GM12878 (cell line): ENCODE data around the gene SERPINE2. TPM values are rescaled to one million over a fixed set of nuclear protein-coding genes. Genes with fewer than 3 reads are reported as not detected.

Experiments
- ATAC-seq: fragments of 200-7000 bp; cut with Tn5 transposase; 3 replicates; pipeline ENCODE4 v1.9.1; 2020; ENCODE audit warnings: mild to moderate bottlenecking, moderate library complexity
- BruUV-seq: library from RNA; stranded (reverse); fragments of 400-500 nt; replicated peaks from 2 replicates; lab custom pipeline; 2021; lab: Mats Ljungman, UMichigan
- CTCF ChIA-PET: fragments of 300-600 bp; sonication (Branson Sonifier 250); formaldehyde crosslinking; extraction: SDS; loops from one replicate; lab custom pipeline; 2021; ENCODE audit warnings: inconsistent platforms; lab: Yijun Ruan, JAX
- POLR2A ChIA-PET: fragments of 350-600 bp; formaldehyde crosslinking; extraction: SDS; loops from one replicate; lab custom pipeline; 2021; ENCODE audit warnings: inconsistent platforms; lab: Charles Lee
- RAD21 ChIA-PET: fragments of 300-600 bp; sonication (Branson Sonifier 250); formaldehyde crosslinking; loops from one replicate; lab custom pipeline; 2023; ENCODE audit warnings: antibody characterized with exemption; ENCODE audit not compliant: unreplicated experiment; lab: Charles Lee
- SMC1A ChIA-PET: fragments of 300-600 bp; sonication (Branson Sonifier 250); formaldehyde crosslinking; loops from one replicate; lab custom pipeline; 2023; ENCODE audit not compliant: unreplicated experiment, uncharacterized antibody; lab: Charles Lee
- DNase-seq: peaks from one replicate; pipeline ENCODE4 v3.0.0-alpha.2; 2011; ENCODE audit warnings: low read depth, low spot score
- FAIRE-seq: peaks from 3 replicates; lab custom pipeline; 2011; peaks lifted over from hg19 to GRCh38; lab: Jason Lieb, UNC
- H2AFZ ChIP-seq: 2 replicates; pipeline ENCODE4 v1.6.0; 2011; ENCODE audit warnings: low read depth, low read length, control low read depth; ENCODE audit not compliant: control insufficient read depth
- H3K27ac ChIP-seq: 2 replicates; pipeline ENCODE4 v1.5.1; 2011; ENCODE audit warnings: control low read depth; ENCODE audit not compliant: control insufficient read depth, insufficient read depth
- H3K27me3 ChIP-seq, 2 experiments: replicated peaks in 1 of 2; 2 replicates each; pipeline versions ENCODE4 v1.6.0 to v1.6.1; 2011; ENCODE audit warnings: low read length in 1 of 2; ENCODE audit not compliant: control insufficient read depth in 2 of 2, insufficient read depth in 2 of 2
- H3K36me3 ChIP-seq, 2 experiments: 2 replicates each; pipeline ENCODE4 v1.5.1; 2011; ENCODE audit warnings: low read length in 1 of 2; ENCODE audit not compliant: control insufficient read depth in 2 of 2, insufficient read depth in 2 of 2
- H3K4me1 ChIP-seq: 2 replicates; pipeline ENCODE4 v1.6.1; 2011; ENCODE audit warnings: mild to moderate bottlenecking, low read length, moderate library complexity, mixed read lengths; ENCODE audit not compliant: control insufficient read depth, insufficient read depth
- H3K4me2 ChIP-seq: 2 replicates; pipeline ENCODE4 v1.6.0; 2011; ENCODE audit warnings: control low read depth; ENCODE audit not compliant: control insufficient read depth, insufficient read depth
- H3K4me3 ChIP-seq: fragments of 200-600 bp; sonication (generic); 2 replicates; pipeline ENCODE4 v1.5.1; 2016
- H3K79me2 ChIP-seq: 2 replicates; pipeline ENCODE4 v1.6.0; 2011; ENCODE audit warnings: low read length; ENCODE audit not compliant: control insufficient read depth, insufficient read depth
- H3K9ac ChIP-seq: 2 replicates; pipeline ENCODE4 v1.8.0; 2011; ENCODE audit warnings: low read length, control low read depth, mixed read lengths; ENCODE audit not compliant: control insufficient read depth, insufficient read depth
- H3K9me3 ChIP-seq: replicated peaks from 3 replicates; pipeline ENCODE4 v1.5.1; 2011; ENCODE audit warnings: mild to moderate bottlenecking, low read length; ENCODE audit not compliant: control insufficient read depth, insufficient read depth
- H4K20me1 ChIP-seq: 2 replicates; pipeline ENCODE4 v1.6.0; 2011; ENCODE audit not compliant: control insufficient read depth, insufficient read depth
- BHLHE40 ChIP-seq, 2 experiments: fragments of 450-650 bp in 1 of 2; IDR thresholded peaks; 2 replicates each; pipeline ENCODE4 v1.6.1; 2011 to 2017; ENCODE audit warnings: low read depth in 2 of 2, borderline replicate concordance in 1 of 2, improper control_type of control experiment in 1 of 2, low read length in 1 of 2, mild to moderate bottlenecking in 1 of 2
- DPF2 ChIP-seq: fragments of 450-650 bp; IDR thresholded peaks from 2 replicates; pipeline ENCODE4 v1.6.1; 2017; ENCODE audit warnings: mild to moderate bottlenecking
- EED ChIP-seq: sonication (generic); IDR thresholded peaks from 2 replicates; pipeline ENCODE4 v1.6.1; 2016; ENCODE audit warnings: antibody characterized with exemption, low read depth
- HDAC2 ChIP-seq: fragments of 200-600 bp; sonication (generic); IDR thresholded peaks from 2 replicates; pipeline ENCODE4 v1.6.1; 2017
- NFXL1 ChIP-seq: fragments of 450-650 bp; IDR thresholded peaks from 2 replicates; pipeline ENCODE4 v1.6.1; 2017; ENCODE audit warnings: antibody characterized with exemption, mild to moderate bottlenecking, borderline replicate concordance
- RELA ChIP-seq: fragments of 450-650 bp; IDR thresholded peaks from 2 replicates; pipeline ENCODE4 v1.8.0; 2014; ENCODE audit warnings: borderline replicate concordance; ENCODE audit not compliant: partially characterized antibody
- RUNX3 ChIP-seq: IDR thresholded peaks from 2 replicates; pipeline ENCODE4 v1.6.1; 2012; ENCODE audit warnings: low read length, inconsistent platforms
- SRF ChIP-seq, 2 experiments: IDR thresholded peaks; 2 replicates each; pipeline ENCODE4 v1.6.1; 2011; ENCODE audit warnings: low read depth in 2 of 2, low read length in 2 of 2, mild to moderate bottlenecking in 1 of 2, moderate library complexity in 1 of 2
- WRNIP1 ChIP-seq: IDR thresholded peaks from 2 replicates; pipeline ENCODE4 v1.6.1; 2011; ENCODE audit warnings: low read depth, low read length, improper control_type of control experiment, borderline replicate concordance
- WGBS: methylation state at CpG from one replicate; pipeline ENCODE4 v1.1.6; 2016; ENCODE audit warnings: low lambda C conversion rate; ENCODE audit not compliant: insufficient replicate concordance, insufficient coverage; ENCODE audit errors: missing lambda C conversion rate; 5-methylcytosine and 5-hydroxymethylcytosine counted together
- in situ Hi-C: fragments of 300-500 bp; cut with MboI; formaldehyde crosslinking; loops from 9 replicates; pipeline ENCODE4 v1.14.3; 2018; ENCODE audit warnings: mixed read lengths
- intact Hi-C: fragments of 100-400 bp; cut with micrococcal nuclease; formaldehyde crosslinking; loops from one replicate; pipeline ENCODE4 v1.14.2; 2022; ENCODE audit not compliant: unreplicated experiment
- polyA plus RNA-seq, 11 experiments: library from polyadenylated mRNA; depleted of rRNA in 4 of 11; unstranded in 6 of 11; stranded (reverse) in 5 of 11; fragments of >200 nt; fragmentation: Nextera tagmentation in 4 of 11; fragmentation: Illumina TruSeq in 1 of 11; extraction: Ambion mirVana in 4 of 11; extraction: Trizol in 1 of 11; gene quantifications; 1 replicate in 1 of 11; 2 replicates in 10 of 11; pipeline versions ENCODE4 v1.2.1 to v1.2.3, GENCODE V29; 2011 to 2016; ENCODE audit warnings: inconsistent platforms in 2 of 11, missing spikeins in 2 of 11, low read depth in 1 of 11
- total RNA-seq, 4 experiments: library from RNA; depleted of rRNA in 3 of 4; stranded (reverse); fragments of >200 nt in 3 of 4; fragmentation: Illumina TruSeq in 1 of 4; extraction: Trizol in 1 of 4; gene quantifications; 2 replicates each; pipeline versions ENCODE4 v1.2.1 to v1.2.3, GENCODE V29; 2013 to 2021
- TF ChIP-seq, protein P1 (sequence below): fragments of 450-650 bp; IDR thresholded peaks from 2 replicates; pipeline ENCODE4 v1.6.1; 2018; ENCODE audit warnings: borderline replicate concordance, mild to moderate bottlenecking; ENCODE audit not compliant: partially characterized antibody
- TF ChIP-seq, protein P2 (sequence below): fragments of 450-650 bp; IDR thresholded peaks from 2 replicates; pipeline ENCODE4 v1.6.1; 2017; ENCODE audit warnings: mild to moderate bottlenecking
- TF ChIP-seq, protein P3 (sequence below): fragments of 450-650 bp; IDR thresholded peaks from 2 replicates; pipeline ENCODE4 v1.6.1; 2014; ENCODE audit warnings: mild to moderate bottlenecking
- TF ChIP-seq, protein P4 (sequence below): fragments of 450-650 bp; IDR thresholded peaks from 2 replicates; pipeline ENCODE4 v1.6.1; 2016; ENCODE audit warnings: mild to moderate bottlenecking
- TF ChIP-seq, protein P5 (sequence below): IDR thresholded peaks from 2 replicates; pipeline ENCODE4 v1.6.1; 2011; ENCODE audit warnings: low read depth, mild to moderate bottlenecking, low read length, moderate library complexity, borderline replicate concordance; ENCODE audit errors: extremely low read depth
- TF ChIP-seq, protein P6 (sequence below): IDR thresholded peaks from 2 replicates; pipeline ENCODE4 v1.6.1; 2011; ENCODE audit warnings: mild to moderate bottlenecking, low read depth, low read length, moderate library complexity; ENCODE audit not compliant: insufficient replicate concordance

Gene SERPINE2
- total and polyA plus RNA-seq, 10 of the 15 experiments (the other 5 are each of a cell fraction or from before 2014, with no cell fraction given) = 0.18 to 1.7 (median 0.39) TPM

DNA sequence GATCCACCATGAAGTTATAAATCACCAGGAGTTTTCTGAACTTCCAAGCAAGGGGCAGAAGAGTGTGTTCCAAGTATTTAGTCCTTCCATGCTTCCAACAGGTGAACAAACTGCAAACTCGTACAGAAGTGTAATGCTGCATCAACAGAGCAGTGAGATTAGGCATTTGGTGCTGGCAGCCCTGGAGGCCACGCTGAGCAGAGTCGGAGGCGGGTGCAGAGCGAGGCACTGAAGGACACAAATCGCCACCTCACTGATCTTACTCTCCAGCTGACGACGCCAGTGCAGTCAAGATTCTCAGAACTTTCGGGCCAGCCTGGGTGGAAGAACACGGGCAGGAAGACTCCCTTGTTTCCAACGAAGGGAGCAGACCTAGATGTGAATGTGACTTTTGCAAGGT is 39.2 kb downstream of the SERPINE2 start:
- RAD21 ChIA-PET = no interaction called here
- Histone ChIP-seq H3K4me2 (no peak overlapping the region), H3K36me3 (no peaks in the 10 kb centered on the region), H3K9ac (no peak overlapping the region), H3K79me2 (no peaks in the 10 kb centered on the region), H4K20me1 (no peaks in the 10 kb centered on the region), H3K4me3 (no peak overlapping the region), H3K9me3 (no peaks in the 10 kb centered on the region), H3K4me1 (no peaks in the 10 kb centered on the region), H3K27ac (no peak overlapping the region), H2AFZ (no peak overlapping the region), H3K27me3 (peaks cover 0 to 4% of the 10 kb centered on the region in 2 experiments; a peak in 3 of 4 replicates)
- FAIRE-seq (no peak), DNase-seq (no peak), ATAC-seq (no peak)
- no peak for TF ChIP-seq RELA
- TF ChIP-seq WRNIP1 = no peak
- TF ChIP-seq, protein P1, sequence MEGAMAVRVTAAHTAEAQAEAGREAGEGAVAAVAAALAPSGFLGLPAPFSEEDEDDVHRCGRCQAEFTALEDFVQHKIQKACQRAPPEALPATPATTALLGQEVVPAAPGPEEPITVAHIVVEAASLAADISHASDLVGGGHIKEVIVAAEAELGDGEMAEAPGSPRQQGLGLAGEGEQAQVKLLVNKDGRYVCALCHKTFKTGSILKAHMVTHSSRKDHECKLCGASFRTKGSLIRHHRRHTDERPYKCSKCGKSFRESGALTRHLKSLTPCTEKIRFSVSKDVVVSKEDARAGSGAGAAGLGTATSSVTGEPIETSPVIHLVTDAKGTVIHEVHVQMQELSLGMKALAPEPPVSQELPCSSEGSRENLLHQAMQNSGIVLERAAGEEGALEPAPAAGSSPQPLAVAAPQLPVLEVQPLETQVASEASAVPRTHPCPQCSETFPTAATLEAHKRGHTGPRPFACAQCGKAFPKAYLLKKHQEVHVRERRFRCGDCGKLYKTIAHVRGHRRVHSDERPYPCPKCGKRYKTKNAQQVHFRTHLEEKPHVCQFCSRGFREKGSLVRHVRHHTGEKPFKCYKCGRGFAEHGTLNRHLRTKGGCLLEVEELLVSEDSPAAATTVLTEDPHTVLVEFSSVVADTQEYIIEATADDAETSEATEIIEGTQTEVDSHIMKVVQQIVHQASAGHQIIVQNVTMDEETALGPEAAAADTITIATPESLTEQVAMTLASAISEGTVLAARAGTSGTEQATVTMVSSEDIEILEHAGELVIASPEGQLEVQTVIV = no peak
- TF ChIP-seq EED = no peak
- TF ChIP-seq, protein P2, sequence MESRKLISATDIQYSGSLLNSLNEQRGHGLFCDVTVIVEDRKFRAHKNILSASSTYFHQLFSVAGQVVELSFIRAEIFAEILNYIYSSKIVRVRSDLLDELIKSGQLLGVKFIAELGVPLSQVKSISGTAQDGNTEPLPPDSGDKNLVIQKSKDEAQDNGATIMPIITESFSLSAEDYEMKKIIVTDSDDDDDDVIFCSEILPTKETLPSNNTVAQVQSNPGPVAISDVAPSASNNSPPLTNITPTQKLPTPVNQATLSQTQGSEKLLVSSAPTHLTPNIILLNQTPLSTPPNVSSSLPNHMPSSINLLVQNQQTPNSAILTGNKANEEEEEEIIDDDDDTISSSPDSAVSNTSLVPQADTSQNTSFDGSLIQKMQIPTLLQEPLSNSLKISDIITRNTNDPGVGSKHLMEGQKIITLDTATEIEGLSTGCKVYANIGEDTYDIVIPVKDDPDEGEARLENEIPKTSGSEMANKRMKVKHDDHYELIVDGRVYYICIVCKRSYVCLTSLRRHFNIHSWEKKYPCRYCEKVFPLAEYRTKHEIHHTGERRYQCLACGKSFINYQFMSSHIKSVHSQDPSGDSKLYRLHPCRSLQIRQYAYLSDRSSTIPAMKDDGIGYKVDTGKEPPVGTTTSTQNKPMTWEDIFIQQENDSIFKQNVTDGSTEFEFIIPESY = no peak
- TF ChIP-seq, protein P3, sequence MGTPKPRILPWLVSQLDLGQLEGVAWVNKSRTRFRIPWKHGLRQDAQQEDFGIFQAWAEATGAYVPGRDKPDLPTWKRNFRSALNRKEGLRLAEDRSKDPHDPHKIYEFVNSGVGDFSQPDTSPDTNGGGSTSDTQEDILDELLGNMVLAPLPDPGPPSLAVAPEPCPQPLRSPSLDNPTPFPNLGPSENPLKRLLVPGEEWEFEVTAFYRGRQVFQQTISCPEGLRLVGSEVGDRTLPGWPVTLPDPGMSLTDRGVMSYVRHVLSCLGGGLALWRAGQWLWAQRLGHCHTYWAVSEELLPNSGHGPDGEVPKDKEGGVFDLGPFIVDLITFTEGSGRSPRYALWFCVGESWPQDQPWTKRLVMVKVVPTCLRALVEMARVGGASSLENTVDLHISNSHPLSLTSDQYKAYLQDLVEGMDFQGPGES = no peak
- TF ChIP-seq, protein P4, sequence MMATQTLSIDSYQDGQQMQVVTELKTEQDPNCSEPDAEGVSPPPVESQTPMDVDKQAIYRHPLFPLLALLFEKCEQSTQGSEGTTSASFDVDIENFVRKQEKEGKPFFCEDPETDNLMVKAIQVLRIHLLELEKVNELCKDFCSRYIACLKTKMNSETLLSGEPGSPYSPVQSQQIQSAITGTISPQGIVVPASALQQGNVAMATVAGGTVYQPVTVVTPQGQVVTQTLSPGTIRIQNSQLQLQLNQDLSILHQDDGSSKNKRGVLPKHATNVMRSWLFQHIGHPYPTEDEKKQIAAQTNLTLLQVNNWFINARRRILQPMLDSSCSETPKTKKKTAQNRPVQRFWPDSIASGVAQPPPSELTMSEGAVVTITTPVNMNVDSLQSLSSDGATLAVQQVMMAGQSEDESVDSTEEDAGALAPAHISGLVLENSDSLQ = no peak
- no peak for TF ChIP-seq RUNX3
- TF ChIP-seq BHLHE40 (IDR thresholded peaks at IDR 0.05; ENCODE audit: borderline replicate concordance in 1 of 2, low read depth in 2 of 2, low read length in 1 of 2) = no peak
- TF ChIP-seq, protein P5, sequence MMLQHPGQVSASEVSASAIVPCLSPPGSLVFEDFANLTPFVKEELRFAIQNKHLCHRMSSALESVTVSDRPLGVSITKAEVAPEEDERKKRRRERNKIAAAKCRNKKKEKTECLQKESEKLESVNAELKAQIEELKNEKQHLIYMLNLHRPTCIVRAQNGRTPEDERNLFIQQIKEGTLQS = no peak
- TF ChIP-seq DPF2 = no peak
- TF ChIP-seq HDAC2 = no peak
- no peak for TF ChIP-seq SRF (IDR thresholded peaks at IDR 0.05; ENCODE audit: low read depth in 2 of 2, low read length in 2 of 2)
- TF ChIP-seq, protein P6, sequence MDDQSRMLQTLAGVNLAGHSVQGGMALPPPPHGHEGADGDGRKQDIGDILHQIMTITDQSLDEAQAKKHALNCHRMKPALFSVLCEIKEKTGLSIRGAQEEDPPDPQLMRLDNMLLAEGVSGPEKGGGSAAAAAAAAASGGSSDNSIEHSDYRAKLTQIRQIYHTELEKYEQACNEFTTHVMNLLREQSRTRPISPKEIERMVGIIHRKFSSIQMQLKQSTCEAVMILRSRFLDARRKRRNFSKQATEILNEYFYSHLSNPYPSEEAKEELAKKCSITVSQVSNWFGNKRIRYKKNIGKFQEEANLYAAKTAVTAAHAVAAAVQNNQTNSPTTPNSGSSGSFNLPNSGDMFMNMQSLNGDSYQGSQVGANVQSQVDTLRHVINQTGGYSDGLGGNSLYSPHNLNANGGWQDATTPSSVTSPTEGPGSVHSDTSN = no peak
- no peak for TF ChIP-seq NFXL1
- in situ Hi-C loops = loop anchor here (25.0 kb wide), 1 partner anchor 637 kb away; no protein-coding TSS in a partner anchor
- intact Hi-C loops = no loop called here
- BruUV-seq = no TSS peak
- CTCF ChIA-PET = interaction anchor here (1.9 kb wide), 1 partner anchor 29 kb away, joined by 7 read pairs; no protein-coding TSS in a partner anchor
- SMC1A ChIA-PET = interaction anchor here (1.7 kb wide), 1 partner anchor 30 kb away, joined by 4 read pairs; no protein-coding TSS in a partner anchor
- POLR2A ChIA-PET = no interaction called here
- WGBS = 37% methylated on average over 11 of the region's 11 CpGs
